HG02981 (cell line): ENCODE measurements around the gene MFAP1.

ENCODE experiments used
- ATAC-seq: cut with Tn5 transposase; IDR thresholded peaks from one replicate; pipeline ENCODE4 v1.9.1; 2021; ENCODE audit warnings: mild to moderate bottlenecking, moderate library complexity; ENCODE audit not compliant: unreplicated experiment

Gene MFAP1

GRCh38 chr15:43777267-43777914, 47.1 kb downstream of the MFAP1 start:
- ATAC-seq = peak; percentile 58

DNA sequence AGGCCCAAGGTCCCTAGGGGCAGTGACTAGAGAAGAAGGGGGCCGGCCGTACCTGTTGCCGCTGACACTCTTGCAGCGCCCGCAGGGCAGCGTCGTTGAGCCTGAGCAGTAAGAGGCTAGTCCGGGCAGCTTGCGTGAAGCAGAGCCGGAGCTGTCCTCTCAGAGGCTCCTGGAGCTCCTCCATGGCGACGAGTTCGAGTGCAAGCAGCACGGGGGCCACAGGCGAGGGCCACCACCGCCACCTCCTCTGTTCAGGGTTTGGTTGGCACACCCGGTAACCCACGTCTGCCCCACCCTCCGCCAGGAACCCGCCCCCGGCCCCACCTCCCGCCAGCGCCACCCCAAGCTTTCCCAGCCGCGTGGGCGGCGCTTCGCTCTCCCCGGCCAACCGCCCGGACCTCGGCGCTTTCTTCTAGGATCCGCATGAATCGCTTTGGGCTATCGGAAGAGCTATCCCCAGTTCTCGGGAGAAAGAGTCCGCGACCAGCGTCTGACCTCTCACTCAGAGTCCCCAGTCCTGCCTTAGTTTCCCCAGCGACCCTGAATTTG, 47.7 kb downstream of the MFAP1 start, which contains the start of gene ELL3:
Gene ELL3 (minus strand): TSS at position 249 of the 549 bp plus-strand sequence. CDS start 65 bp downstream, at position 184.
- ATAC-seq = peak; percentile 33

DNA sequence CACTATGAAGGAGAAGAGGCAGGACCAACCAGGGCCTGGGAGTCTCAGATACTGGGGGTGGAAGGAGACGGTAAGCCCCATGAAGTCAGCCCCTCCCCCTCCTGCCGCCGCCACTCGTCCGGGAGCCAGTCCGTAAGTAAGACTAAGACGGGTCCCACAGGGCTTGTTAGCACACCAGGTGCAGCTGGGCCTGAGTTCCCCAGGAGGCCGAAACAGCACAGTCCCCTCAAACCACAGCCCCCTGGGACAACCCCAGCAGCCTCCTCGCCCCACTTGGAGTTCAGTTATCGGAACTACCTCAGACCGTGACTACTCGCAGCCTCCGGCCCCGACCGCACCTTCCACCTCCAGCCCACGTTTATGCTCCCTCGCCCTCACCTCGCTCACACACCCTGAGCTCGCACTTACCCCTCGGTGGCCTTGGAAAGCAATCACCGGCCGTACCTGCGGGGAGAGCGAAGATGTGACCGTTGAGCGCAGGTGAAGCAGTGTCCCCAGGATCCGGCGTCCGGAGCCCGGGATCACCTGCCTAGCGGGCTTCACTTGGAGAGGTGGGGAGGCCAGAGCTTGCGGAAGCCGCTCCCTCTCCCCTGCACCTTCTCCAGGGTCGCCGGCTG, 48.3 kb downstream of the MFAP1 start:
- ATAC-seq = peak; percentile 64

DNA sequence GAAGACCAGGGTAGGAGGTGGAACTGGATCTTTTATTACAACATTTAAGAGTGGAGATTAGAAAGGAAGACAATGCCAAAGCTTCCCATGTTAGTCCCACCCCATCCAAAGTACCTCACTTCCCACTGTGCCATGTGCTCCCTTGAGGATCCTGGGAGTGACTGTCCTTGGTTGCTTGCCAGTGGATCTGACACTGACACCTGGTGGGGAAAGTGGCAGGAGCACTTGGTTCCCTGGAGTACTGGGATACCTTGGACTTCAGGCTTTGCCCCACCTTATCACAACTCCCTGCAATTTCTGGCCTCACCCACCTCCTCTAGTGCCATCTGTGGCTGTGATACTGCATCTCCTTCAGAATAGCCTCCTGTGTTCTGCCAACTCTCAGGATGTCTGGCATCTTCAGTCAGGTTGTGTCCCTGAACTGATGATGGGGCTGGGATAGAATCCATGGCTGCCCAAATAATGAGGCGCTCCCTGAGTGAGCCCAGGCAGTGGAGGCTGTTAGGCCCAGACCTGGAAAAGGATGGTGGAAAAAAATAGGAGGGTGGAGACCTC, 49.0 kb downstream of the MFAP1 start:
- no peak for ATAC-seq

- no peak for ATAC-seq
These were observed 50.4 kb downstream of the MFAP1 start for GRCh38 chr15:43774062-43774461.

- no peak for ATAC-seq
These were observed 51.9 kb downstream of the MFAP1 start for GRCh38 chr15:43772624-43773023.

DNA sequence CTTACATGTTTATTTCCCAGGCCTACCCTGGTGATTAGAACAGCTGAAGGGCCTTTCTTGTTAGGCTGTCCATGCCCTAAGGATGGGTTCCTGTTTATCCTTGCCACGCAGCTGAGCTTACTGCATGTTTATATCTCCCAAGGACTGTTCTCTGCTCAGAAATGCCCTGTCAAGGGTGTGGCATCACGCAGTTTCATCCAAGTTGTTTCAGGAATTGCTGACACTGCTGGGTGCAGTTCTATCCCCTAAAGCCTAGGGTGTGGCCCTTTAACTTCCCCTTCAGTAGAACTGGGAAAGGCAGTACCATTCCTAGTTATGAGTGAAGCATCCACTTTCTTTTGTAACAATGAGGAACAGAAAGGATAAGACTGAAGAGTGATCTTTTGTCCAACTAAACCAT, 52.7 kb downstream of the MFAP1 start:
- ATAC-seq = no peak

DNA sequence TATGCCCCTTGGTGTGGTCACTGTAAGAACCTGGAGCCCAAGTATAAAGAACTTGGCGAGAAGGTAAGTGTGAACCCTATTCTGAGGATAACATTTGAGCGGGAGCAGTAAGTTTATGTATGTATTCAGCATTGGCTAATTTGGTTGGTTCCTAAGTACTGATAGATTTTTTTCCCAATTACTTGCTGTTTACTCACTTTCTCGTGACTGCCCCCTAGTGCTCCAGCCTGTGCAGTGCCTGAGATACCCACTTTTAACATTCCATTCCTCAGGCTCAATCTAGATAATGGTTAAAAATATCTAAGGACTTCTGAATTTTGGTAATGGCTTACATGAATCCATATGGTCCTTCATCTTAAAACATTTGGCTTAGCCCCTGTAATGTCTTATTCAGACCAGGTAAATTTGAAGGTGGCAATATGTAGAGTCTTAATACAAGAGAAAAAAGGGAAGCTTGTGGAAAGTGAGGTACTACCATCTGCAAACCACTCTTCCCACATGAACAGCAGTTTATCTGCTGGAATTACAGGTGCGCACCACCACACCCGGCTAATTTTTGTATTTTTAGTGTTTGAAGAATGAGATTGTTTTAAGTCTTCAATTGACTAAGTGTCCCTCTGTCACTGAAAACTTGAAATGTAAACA, 54.8 kb downstream of the MFAP1 start:
- no peak for ATAC-seq

DNA sequence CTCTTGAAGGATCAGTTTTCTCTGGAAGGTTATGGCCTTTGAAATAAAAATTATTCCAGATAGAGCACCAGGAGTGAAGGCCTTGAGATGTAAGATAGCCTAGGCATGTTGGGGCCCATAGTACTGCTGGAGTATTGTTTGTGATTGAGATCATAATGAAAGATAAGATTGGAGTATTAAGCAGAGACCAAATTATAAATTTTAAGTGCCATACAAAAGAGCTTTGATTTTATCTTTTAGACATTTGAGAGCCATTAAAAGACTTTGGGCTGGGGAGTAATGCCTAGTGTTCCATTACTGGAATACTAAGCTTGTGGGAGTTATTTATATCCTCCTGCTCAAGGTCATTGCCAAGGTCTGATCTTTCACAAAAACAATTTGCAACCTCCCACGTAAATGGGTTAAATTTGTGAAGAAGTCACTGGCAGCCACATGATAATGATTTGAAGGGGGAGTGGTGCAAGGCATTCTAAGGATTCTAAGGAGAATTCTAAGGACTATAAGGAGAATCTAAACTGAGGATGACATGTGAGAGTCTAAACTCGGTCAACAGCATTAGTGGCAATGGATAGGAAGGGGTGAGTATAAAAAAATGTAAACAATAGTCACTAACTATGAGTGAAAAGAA, 60.6 kb downstream of the MFAP1 start:
- no peak for ATAC-seq

- ATAC-seq = no peak
These were observed 61.7 kb downstream of the MFAP1 start for GRCh38 chr15:43762824-43763223.
